DOHH2 (cell line): ENCODE measurements around the gene CACNA1D.

Experiments used
- H3F3A ChIP-seq: fragments of 200-600 bp; sonication (generic), shearing (Covaris generic); 2 replicates; pipeline ENCODE4 v1.6.0; 2016; ENCODE audit warnings: antibody characterized with exemption, mild to moderate bottlenecking; ENCODE audit not compliant: control insufficient read depth, insufficient read depth
- H3K27ac ChIP-seq: fragments of 200-600 bp; sonication (generic); 2 replicates; pipeline ENCODE4 v1.5.1; 2014; ENCODE audit warnings: low read depth, mild to moderate bottlenecking, low read length, moderate library complexity
- H3K27me3 ChIP-seq: fragments of 200-600 bp; sonication (generic); 2 replicates; pipeline ENCODE4 v1.6.1; 2014; ENCODE audit warnings: mild to moderate bottlenecking, low read length, mixed read lengths; ENCODE audit not compliant: control insufficient read depth
- H3K36me3 ChIP-seq: fragments of 200-600 bp; sonication (generic); 2 replicates; pipeline ENCODE4 v1.6.1; 2014; ENCODE audit warnings: mild to moderate bottlenecking, low read length, moderate library complexity, mixed read lengths; ENCODE audit not compliant: control insufficient read depth
- H3K4me1 ChIP-seq: fragments of 200-600 bp; sonication (generic); 2 replicates; pipeline ENCODE4 v1.6.1; 2014; ENCODE audit warnings: mild to moderate bottlenecking, low read length, mixed read lengths; ENCODE audit not compliant: control insufficient read depth
- H3K4me2 ChIP-seq: fragments of 200-600 bp; sonication (generic); 2 replicates; pipeline ENCODE4 v1.6.0; 2014; ENCODE audit warnings: mild to moderate bottlenecking, low read length, moderate library complexity
- H3K4me3 ChIP-seq: fragments of 200-600 bp; sonication (generic); 2 replicates; pipeline ENCODE4 v1.5.1; 2014; ENCODE audit warnings: mild to moderate bottlenecking, low read length, mixed read lengths
- H3K79me2 ChIP-seq: fragments of 200-600 bp; sonication (generic); 2 replicates; pipeline ENCODE4 v1.6.1; 2014; ENCODE audit warnings: mild to moderate bottlenecking, low read length, mixed read lengths; ENCODE audit not compliant: control insufficient read depth
- H3K9me2 ChIP-seq: fragments of 200-600 bp; sonication (generic); replicated peaks from 2 replicates; pipeline ENCODE4 v1.6.1; 2014; ENCODE audit warnings: mild to moderate bottlenecking, low read length, mixed read lengths; ENCODE audit not compliant: control insufficient read depth
- H3K9me3 ChIP-seq: fragments of 200-600 bp; sonication (generic); 2 replicates; pipeline ENCODE4 v1.6.1; 2014; ENCODE audit warnings: antibody characterized with exemption, low read length, mixed read lengths; ENCODE audit not compliant: control insufficient read depth, insufficient read depth
- H4K20me1 ChIP-seq: fragments of 200-600 bp; sonication (generic); 2 replicates; pipeline ENCODE4 v1.6.0; 2014; ENCODE audit warnings: low read depth, mild to moderate bottlenecking, antibody characterized with exemption, low read length, moderate library complexity; ENCODE audit not compliant: control insufficient read depth, insufficient read depth
- CTCF ChIP-seq: fragments of 200-600 bp; sonication (generic); IDR thresholded peaks from one replicate; pipeline ENCODE4 v1.5.1; 2014; ENCODE audit warnings: antibody characterized with exemption, mild to moderate bottlenecking, low read depth, low read length; ENCODE audit not compliant: poor library complexity, severe bottlenecking
- EZH2phosphoT487 ChIP-seq: fragments of 200-600 bp; sonication (generic); IDR thresholded peaks from 2 replicates; pipeline ENCODE4 v1.6.1; 2017; ENCODE audit warnings: borderline replicate concordance, mild to moderate bottlenecking, antibody characterized with exemption, low read length, moderate library complexity, mixed read lengths

CACNA1D gene

DNA sequence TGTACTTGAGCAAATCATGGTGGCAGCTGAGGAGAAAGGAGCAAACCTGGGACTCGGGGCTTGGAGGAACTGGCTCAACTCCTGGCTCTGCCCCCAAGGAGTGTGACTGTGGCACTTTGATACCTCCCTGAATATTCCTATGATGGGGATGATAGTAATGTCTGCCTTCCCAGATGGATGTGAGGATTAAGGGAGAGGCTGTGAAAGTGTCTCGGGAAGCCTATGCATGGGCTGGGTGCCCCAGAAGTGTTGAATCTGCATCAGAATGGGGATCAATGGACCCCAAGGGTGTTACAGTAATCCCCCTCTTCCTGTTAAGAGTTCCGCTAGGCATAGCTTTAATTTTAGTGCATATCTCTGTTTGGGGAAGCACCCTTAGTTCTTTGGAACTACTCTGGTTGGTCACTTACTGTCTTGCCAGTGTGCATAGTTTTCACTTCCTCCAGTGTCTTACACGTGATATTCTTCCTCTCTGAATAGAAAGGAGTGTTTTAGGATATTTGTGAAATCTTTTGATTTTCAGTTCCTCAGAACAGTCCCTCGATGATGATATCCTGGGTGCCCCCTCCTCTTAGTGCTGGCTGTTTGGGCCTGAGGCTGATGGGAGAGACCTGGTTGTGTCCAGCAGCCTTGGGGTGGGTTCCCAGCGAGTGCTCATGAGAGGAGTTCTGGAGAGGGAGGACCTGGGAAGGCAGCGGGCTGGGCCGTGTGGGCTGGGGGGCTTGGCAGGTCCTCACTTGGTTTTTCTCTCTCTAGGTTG, 254.3 kb downstream of the CACNA1D start:
- Histone ChIP-seq H4K20me1 (no peaks in the 10 kb centered on the region), H3K36me3 (no peaks in the 10 kb centered on the region), H3K27me3 (peaks cover 9% of the 10 kb centered on the region), H3K79me2 (no peaks in the 10 kb centered on the region), H3K4me1 (peaks cover 23% of the 10 kb centered on the region), H3K4me2 (peak overlapping the region; percentile 29), H3K27ac (no peak overlapping the region), H3F3A (no peaks in the 10 kb centered on the region), H3K4me3 (no peak overlapping the region), H3K9me2 (no peaks in the 10 kb centered on the region), H3K9me3 (no peaks in the 10 kb centered on the region)
- no peak for TF ChIP-seq CTCF

DNA sequence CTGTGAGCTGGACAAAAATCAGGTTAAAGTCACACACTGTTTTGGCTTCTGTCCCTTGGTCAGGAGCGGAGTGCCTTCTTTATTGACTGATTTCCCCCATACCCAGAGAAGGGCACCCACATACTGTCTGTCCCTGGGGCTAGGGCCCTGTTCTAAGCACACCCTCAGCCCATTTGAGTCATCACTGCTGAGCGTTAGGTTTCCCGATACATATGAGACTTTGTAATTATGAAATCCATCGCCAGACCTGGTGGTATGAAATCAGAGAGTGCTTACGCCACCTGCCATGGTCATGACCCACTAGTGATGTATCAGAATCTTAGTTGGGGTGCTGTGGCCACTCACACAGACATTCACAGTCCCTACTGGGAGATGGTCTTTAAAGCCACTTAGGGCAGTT, 255.0 kb downstream of the CACNA1D start:
- Histone ChIP-seq H3K4me3 (no peak overlapping the region), H3K9me3 (no peaks in the 10 kb centered on the region), H4K20me1 (no peaks in the 10 kb centered on the region), H3K4me2 (no peak overlapping the region), H3F3A (no peaks in the 10 kb centered on the region), H3K27me3 (peaks cover 12% of the 10 kb centered on the region), H3K27ac (no peak overlapping the region), H3K4me1 (peaks cover 25% of the 10 kb centered on the region), H3K79me2 (no peaks in the 10 kb centered on the region), H3K9me2 (no peaks in the 10 kb centered on the region), H3K36me3 (no peaks in the 10 kb centered on the region)
- TF ChIP-seq CTCF (no peak), EZH2phosphoT487 (no peak)

GRCh38 chr3:53750253-53751210, 256.1 kb downstream of the CACNA1D start:
- H3K79me2 ChIP-seq, result no peaks in the 10 kb centered on the region
- no peak overlapping the region for H3K4me2 ChIP-seq
- no peaks in the 10 kb centered on the region for H4K20me1 ChIP-seq
- peaks cover 12% of the 10 kb centered on the region for H3K27me3 ChIP-seq
- no peaks in the 10 kb centered on the region for H3K9me2 ChIP-seq
- peaks cover 25% of the 10 kb centered on the region for H3K4me1 ChIP-seq
- no peak overlapping the region for H3K27ac ChIP-seq
- TF ChIP-seq EZH2phosphoT487 (no peak), CTCF (no peak)
- H3F3A ChIP-seq, result no peaks in the 10 kb centered on the region
- H3K9me3 ChIP-seq, result no peaks in the 10 kb centered on the region
- H3K36me3 ChIP-seq, result no peaks in the 10 kb centered on the region
- H3K4me3 ChIP-seq, result no peak overlapping the region
